Right lobe of liver (tissue), 6 donors: Measurements from ENCODE around the gene PRAMEF1. TPM values are rescaled to one million over a fixed set of nuclear protein-coding genes. Genes with fewer than 3 reads are reported as not detected.

ENCODE experiments used
- ATAC-seq, 4 donors: fragments of 200-7000 bp; cut with Tn5 transposase; one replicate each; pipeline ENCODE4 v1.9.1; 2020; ENCODE audit warnings: mild to moderate bottlenecking in 4 of 4, moderate library complexity in 4 of 4
- DNase-seq, 3 donors: peaks; one replicate each; pipeline ENCODE4 v3.0.0-alpha.2; 2020
- H3K27ac ChIP-seq, 3 donors: fragments of 200-600 bp; one replicate each; pipeline ENCODE4 v1.8.0; 2022
- H3K27me3 ChIP-seq, 2 donors: fragments of 200-600 bp; one replicate each; pipeline ENCODE4 v1.8.0; 2022
- H3K36me3 ChIP-seq, 4 donors: fragments of 200-600 bp; sonication (generic) in 1 of 4; one replicate each; pipeline versions ENCODE4 v1.5.1 to v1.8.0; 2017 to 2022; ENCODE audit warnings: control low read depth in 1 of 4
- H3K4me1 ChIP-seq, 4 donors: fragments of 200-600 bp; sonication (generic) in 1 of 4; one replicate each; pipeline versions ENCODE4 v1.5.1 to v1.8.0; 2017 to 2022; ENCODE audit warnings: control low read depth in 1 of 4
- H3K4me3 ChIP-seq, 3 donors: fragments of 200-600 bp; one replicate each; pipeline ENCODE4 v1.8.0; 2022
- H3K9me3 ChIP-seq, 4 donors: fragments of 200-600 bp; sonication (generic) in 1 of 4; one replicate each; pipeline versions ENCODE4 v1.5.1 to v1.8.0; 2017 to 2022; ENCODE audit warnings: control low read depth in 1 of 4
- POLR2A ChIP-seq: fragments of 450-650 bp; IDR thresholded peaks from one replicate; pipeline ENCODE4 v1.6.1; 2017; ENCODE audit warnings: antibody characterized with exemption, mild to moderate bottlenecking
- WGBS: methylation state at CpG from one replicate; pipeline ENCODE4 v1.1.6; 2018; ENCODE audit warnings: low coverage, low lambda C conversion rate; ENCODE audit not compliant: insufficient coverage; ENCODE audit errors: missing lambda C conversion rate; 5-methylcytosine and 5-hydroxymethylcytosine counted together
- intact Hi-C, 2 donors: fragments of 100-400 bp; cut with DNase I; formaldehyde crosslinking; loops; one replicate each; pipeline versions ENCODE4 v1.11.2 to v1.14.1; 2022
- total RNA-seq, 6 experiments: library from RNA; depleted of rRNA in 2 of 6; stranded (reverse); fragments of >200 nt in 2 of 6; fragmentation: NEBNext Ultra II Directional in 3 of 6; extraction: Animal tissue kit (Norgen Biotek cat#: 25700) in 3 of 6; gene quantifications; one replicate each; pipeline versions ENCODE4 v1.1.0 to v1.2.4, GENCODE V29; 2016 to 2023
- TF ChIP-seq, protein P1 (sequence below), 4 donors: fragments of 200-600 bp in 3 of 4; fragments of 450-650 bp in 1 of 4; IDR thresholded peaks; one replicate each; pipeline versions ENCODE4 v1.5.1 to v1.8.0; 2016 to 2022; ENCODE audit warnings: antibody characterized with exemption in 4 of 4, mild to moderate bottlenecking in 2 of 4
- donor health status: DM: no; HTN: yes; CAD: no.
- donor health status: DM: no; HTN: no; CAD: no.
- donor health status: DM: no; HTN: no; CAD: no.
- donor health status: DM: no; HTN: yes; CAD: no.
- donor health status: DM: no; HTN: yes; CAD: no.

PRAMEF1 gene
- total RNA-seq, 6 experiments from 2014 or later: not detected

DNA sequence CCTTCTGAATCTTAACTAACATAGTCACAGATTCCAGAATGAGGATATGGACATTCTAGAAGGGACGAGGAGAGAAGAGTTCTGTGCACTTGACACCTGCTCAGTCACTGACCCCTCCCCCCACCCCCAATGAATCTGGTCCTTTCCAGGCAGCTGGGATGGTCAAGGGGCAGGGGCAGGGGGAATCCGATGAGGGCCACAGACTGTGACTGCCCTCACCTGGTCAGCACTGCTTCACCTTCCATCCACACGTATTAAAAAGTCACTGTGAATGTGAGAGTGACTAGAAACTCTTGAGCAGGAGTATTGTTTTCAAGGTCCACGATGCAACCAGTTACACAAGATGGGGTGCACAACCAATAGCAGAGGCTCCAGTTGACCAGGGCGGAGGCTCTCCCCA is 27.2 kb upstream of the PRAMEF1 start:
- no peak overlapping the region for H3K27ac ChIP-seq
- DNase-seq: no peak
- no peak for ATAC-seq
- no peak overlapping the region for H3K4me3 ChIP-seq
- no peaks in the 10 kb centered on the region for H3K36me3 ChIP-seq
- no peaks in the 10 kb centered on the region for H3K4me1 ChIP-seq
- TF ChIP-seq, protein P1, sequence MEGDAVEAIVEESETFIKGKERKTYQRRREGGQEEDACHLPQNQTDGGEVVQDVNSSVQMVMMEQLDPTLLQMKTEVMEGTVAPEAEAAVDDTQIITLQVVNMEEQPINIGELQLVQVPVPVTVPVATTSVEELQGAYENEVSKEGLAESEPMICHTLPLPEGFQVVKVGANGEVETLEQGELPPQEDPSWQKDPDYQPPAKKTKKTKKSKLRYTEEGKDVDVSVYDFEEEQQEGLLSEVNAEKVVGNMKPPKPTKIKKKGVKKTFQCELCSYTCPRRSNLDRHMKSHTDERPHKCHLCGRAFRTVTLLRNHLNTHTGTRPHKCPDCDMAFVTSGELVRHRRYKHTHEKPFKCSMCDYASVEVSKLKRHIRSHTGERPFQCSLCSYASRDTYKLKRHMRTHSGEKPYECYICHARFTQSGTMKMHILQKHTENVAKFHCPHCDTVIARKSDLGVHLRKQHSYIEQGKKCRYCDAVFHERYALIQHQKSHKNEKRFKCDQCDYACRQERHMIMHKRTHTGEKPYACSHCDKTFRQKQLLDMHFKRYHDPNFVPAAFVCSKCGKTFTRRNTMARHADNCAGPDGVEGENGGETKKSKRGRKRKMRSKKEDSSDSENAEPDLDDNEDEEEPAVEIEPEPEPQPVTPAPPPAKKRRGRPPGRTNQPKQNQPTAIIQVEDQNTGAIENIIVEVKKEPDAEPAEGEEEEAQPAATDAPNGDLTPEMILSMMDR (IDR thresholded peaks at IDR 0.05): no peak
- no peak for TF ChIP-seq POLR2A
- no peaks in the 10 kb centered on the region for H3K27me3 ChIP-seq
- no peaks in the 10 kb centered on the region for H3K9me3 ChIP-seq
- intact Hi-C loops: no loop called here
- WGBS: 37% methylated on average over 5 of the region's 5 CpGs

DNA sequence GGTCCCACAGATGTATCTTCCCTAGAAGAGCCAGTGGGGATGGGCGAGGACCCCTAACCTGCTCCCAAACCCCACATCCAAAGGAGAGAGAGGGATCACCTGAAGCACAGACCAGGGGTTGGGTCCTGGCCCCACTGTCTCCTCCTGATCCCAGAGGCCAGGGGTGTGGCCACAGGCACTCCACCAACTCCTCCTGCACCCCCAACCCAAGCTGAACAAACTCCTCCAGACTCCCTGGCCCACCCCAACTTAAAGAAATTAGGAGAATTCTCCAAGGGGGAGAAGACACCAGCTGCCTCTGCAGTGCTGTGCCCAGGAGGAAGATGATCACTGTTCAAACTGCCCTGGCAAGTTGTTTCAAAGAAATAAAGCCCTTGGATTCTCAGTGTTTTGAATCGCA is 22.2 kb upstream of the PRAMEF1 start:
- TF ChIP-seq POLR2A: no peak
- TF ChIP-seq, protein P1 (IDR thresholded peaks at IDR 0.05): no peak
- Histone ChIP-seq H3K4me3 (no peak overlapping the region), H3K9me3 (no peaks in the 10 kb centered on the region), H3K4me1 (no peaks in the 10 kb centered on the region), H3K27ac (no peak overlapping the region), H3K27me3 (no peaks in the 10 kb centered on the region), H3K36me3 (no peaks in the 10 kb centered on the region)
- ATAC-seq (no peak), DNase-seq (no peak)
- intact Hi-C loops: no loop called here
- WGBS: 0% methylated on average over 1 of the region's 2 CpGs

DNA sequence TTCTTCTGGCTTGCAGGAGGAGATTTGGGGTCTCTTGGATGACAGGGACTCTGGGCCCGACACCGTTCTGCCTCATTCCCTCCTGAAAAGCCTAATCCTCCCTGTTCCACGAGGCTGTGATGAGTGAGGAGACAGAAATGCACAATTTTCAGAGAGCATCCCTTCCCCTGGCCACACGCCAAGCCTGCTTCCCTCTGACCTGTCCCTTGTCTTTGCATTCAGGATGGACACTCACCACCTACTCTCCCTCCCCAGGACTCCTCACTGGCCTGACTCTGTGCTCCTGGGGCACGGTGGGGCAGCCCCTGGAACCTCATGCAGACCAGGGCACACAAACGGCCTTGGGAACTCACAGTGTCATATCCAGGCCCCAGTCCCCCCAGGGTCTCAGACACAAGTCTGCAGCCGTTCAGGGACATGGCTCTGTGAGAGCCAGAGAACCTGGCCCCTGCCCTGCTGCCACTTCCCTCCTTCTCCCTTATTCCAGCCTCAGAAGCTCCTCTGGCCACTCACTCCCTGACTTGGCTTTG is 21.2 kb upstream of the PRAMEF1 start:
- no peak for DNase-seq
- Histone ChIP-seq H3K36me3 (no peaks in the 10 kb centered on the region), H3K9me3 (no peaks in the 10 kb centered on the region), H3K4me3 (no peak overlapping the region), H3K27ac (no peak overlapping the region), H3K4me1 (no peaks in the 10 kb centered on the region), H3K27me3 (no peaks in the 10 kb centered on the region)
- no peak for ATAC-seq
- intact Hi-C loops: no loop called here
- no CpG with 5 or more reads among the region's 7 CpGs for WGBS
- TF ChIP-seq POLR2A: no peak
- TF ChIP-seq, protein P1 (IDR thresholded peaks at IDR 0.05): no peak

DNA sequence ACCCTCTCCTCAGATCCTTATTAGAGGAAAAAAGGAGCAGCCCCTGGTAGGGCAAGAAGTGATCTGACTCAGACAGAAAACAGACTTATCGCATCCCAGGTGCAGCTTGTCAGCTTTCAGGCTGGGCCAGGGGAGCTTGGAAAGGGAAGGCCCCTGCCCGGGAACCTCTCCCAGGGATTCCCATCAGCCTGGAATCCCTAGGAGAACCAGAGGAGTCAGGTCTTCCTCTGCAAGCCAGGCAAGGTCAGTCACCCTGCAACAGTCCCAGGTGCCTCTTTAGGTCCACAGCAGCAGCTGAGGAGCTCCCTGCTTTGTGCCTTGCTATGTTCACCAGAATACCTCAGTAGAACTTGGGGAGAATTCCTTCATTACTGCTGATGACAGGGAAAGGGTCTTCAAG is 20.6 kb upstream of the PRAMEF1 start:
- H3K4me1 ChIP-seq: no peaks in the 10 kb centered on the region
- no peaks in the 10 kb centered on the region for H3K9me3 ChIP-seq
- ATAC-seq (no peak), DNase-seq (no peak)
- H3K27me3 ChIP-seq: no peaks in the 10 kb centered on the region
- H3K36me3 ChIP-seq: no peaks in the 10 kb centered on the region
- no peak for TF ChIP-seq POLR2A
- TF ChIP-seq, protein P1 (IDR thresholded peaks at IDR 0.05): no peak
- WGBS: 73% methylated on average over 2 of the region's 2 CpGs
- intact Hi-C loops: no loop called here
- no peak overlapping the region for H3K4me3 ChIP-seq
- no peak overlapping the region for H3K27ac ChIP-seq

DNA sequence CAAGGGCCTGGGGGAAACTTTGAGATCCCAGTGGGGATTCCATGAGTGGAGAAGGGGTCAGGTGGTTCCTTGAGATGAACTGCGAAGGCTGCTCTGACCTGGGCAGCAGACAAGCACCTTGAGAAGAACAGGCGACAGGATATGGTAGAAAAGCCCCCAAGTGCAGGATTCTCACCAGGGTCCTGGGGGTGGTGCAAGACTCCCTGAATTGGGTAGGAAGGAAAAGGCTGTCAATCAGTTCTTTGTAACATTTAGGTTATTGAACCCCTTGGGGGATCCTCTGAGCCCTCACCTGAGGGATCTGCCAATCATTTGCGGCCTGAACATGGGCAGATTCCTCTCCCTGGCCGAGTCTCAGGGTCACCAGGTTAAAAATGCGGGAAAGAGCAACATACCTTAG is 20.0 kb upstream of the PRAMEF1 start:
- Histone ChIP-seq H3K9me3 (no peaks in the 10 kb centered on the region), H3K27me3 (no peaks in the 10 kb centered on the region), H3K4me1 (no peaks in the 10 kb centered on the region), H3K27ac (no peak overlapping the region), H3K4me3 (no peak overlapping the region), H3K36me3 (no peaks in the 10 kb centered on the region)
- intact Hi-C loops: no loop called here
- no peak for DNase-seq
- TF ChIP-seq POLR2A: no peak
- TF ChIP-seq, protein P1 (IDR thresholded peaks at IDR 0.05): no peak
- ATAC-seq: no peak
- 29% methylated on average over 4 of the region's 5 CpGs for WGBS
